Tibial nerve (tissue), 4 donors: ENCODE measurements around the gene SPPL2B.

ENCODE experiments used
- EP300 ChIP-seq, 2 donors: sonication (generic); formaldehyde crosslinking; IDR thresholded peaks; one replicate each; pipeline ENCODE4 v1.6.1; 2017; ENCODE audit warnings: antibody characterized with exemption in 2 of 2, mild to moderate bottlenecking in 1 of 2
- POLR2A ChIP-seq, 2 donors: fragments of 450-650 bp; IDR thresholded peaks; one replicate each; pipeline ENCODE4 v1.6.1; 2017; ENCODE audit warnings: antibody characterized with exemption in 2 of 2, mild to moderate bottlenecking in 2 of 2, moderate library complexity in 2 of 2
- TF ChIP-seq, protein P1 (sequence below), 5 experiments: fragments of 200-600 bp in 3 of 5; fragments of 450-650 bp in 2 of 5; sonication (generic) in 3 of 5; IDR thresholded peaks; one replicate each; pipeline ENCODE4 v1.5.1; 2016 to 2019; ENCODE audit warnings: antibody characterized with exemption in 5 of 5, mild to moderate bottlenecking in 3 of 5, moderate library complexity in 2 of 5

DNA sequence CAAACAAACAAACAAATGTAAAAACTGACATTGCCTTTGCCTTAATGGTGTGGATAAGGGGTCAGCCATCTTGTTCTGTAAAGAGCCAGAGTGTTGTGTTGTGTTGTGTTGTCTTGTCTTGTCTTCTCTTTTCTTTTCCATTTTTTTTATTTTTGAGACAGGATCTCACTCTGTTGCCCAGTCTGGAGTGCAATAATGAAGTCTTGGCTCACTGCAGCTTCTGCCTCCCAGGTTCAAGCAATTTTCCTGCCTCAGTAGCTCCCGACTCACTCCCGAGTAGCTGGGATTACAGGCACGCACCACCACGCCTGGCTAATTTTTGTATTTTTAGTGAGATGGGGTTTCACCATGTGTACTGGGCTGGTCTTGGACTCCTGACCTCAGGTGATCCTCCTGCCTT lies 71.1 kb downstream of the SPPL2B start:
- TF ChIP-seq, protein P1, sequence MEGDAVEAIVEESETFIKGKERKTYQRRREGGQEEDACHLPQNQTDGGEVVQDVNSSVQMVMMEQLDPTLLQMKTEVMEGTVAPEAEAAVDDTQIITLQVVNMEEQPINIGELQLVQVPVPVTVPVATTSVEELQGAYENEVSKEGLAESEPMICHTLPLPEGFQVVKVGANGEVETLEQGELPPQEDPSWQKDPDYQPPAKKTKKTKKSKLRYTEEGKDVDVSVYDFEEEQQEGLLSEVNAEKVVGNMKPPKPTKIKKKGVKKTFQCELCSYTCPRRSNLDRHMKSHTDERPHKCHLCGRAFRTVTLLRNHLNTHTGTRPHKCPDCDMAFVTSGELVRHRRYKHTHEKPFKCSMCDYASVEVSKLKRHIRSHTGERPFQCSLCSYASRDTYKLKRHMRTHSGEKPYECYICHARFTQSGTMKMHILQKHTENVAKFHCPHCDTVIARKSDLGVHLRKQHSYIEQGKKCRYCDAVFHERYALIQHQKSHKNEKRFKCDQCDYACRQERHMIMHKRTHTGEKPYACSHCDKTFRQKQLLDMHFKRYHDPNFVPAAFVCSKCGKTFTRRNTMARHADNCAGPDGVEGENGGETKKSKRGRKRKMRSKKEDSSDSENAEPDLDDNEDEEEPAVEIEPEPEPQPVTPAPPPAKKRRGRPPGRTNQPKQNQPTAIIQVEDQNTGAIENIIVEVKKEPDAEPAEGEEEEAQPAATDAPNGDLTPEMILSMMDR (IDR thresholded peaks at IDR 0.05): no peak
- TF ChIP-seq POLR2A (IDR thresholded peaks at IDR 0.05) (no peak), EP300 (IDR thresholded peaks at IDR 0.05) (no peak)
